ENCODE measurements around the gene RAMP2.
A peak's percentile ranks its signal among the peaks of the same experiment; 100 is the strongest.
"Not testable (repeated sequence)": the region's sequence is repeated elsewhere in the genome, so short reads cannot be mapped to it uniquely, and the experiment has no call there.

Gene RAMP2

GRCh38 chr17:42769964-42770363 is 8.9 kb downstream of the RAMP2 start:
- DNase-seq (ENCODE audit: low spot score): not testable (repeated sequence)

DNA sequence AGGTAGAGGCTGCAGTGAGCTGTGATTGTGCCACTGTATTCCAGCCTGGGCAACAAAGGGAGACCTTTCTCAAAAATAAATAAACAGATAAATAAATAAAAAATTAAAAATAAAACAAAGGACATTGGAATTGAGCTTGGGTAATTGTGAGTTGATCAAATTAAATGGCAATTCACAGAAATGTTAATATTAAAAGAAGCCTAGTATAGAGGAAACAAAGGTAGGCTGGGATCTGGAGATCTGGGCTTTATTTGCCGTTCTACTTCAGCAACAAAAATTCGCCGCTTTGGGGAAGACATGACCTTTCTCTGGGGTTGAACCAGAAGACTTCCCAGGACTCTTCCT is 11.9 kb downstream of the RAMP2 start:
- DNase-seq (ENCODE audit: low spot score): no peak

DNA sequence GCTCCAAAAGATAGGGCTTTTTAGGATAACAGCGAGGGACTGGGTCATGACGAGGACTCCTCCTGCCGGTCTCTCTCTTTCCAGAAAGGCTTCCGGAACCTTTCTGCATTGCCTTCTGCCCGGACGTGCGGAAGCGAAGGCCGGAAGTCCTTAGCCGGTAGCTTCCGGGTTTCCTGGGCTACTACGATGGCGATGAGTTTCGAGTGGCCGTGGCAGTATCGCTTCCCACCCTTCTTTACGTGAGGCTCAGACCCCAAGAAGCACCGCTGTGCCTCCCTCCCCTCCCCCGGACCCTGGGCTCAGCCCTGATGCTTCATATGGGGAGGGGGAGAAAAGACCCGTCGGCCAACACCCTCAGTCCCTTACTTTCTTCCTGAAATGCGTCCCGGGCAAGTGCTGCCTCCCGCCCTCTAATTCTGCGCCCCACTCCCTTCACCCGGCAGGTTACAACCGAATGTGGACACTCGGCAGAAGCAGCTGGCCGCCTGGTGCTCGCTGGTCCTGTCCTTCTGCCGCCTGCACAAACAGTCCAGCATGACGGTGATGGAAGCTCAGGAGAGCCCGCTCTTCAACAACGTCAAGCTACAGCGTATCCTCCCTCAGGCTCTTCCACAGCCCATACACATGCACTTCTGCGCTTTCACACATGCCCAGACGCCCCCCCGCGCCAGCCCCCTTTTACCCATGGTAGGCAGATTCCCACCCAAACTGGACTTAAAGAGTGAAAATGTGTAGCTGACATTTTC is 12.4 kb downstream of the RAMP2 start, which contains the start of gene VPS25:
Gene VPS25, plus strand, starts transcription at position 160 of the 746 bp plus-strand sequence. Its CDS starts 27 bp downstream, at position 187.
- peak; percentile 92 for DNase-seq (ENCODE audit: low spot score)

DNA sequence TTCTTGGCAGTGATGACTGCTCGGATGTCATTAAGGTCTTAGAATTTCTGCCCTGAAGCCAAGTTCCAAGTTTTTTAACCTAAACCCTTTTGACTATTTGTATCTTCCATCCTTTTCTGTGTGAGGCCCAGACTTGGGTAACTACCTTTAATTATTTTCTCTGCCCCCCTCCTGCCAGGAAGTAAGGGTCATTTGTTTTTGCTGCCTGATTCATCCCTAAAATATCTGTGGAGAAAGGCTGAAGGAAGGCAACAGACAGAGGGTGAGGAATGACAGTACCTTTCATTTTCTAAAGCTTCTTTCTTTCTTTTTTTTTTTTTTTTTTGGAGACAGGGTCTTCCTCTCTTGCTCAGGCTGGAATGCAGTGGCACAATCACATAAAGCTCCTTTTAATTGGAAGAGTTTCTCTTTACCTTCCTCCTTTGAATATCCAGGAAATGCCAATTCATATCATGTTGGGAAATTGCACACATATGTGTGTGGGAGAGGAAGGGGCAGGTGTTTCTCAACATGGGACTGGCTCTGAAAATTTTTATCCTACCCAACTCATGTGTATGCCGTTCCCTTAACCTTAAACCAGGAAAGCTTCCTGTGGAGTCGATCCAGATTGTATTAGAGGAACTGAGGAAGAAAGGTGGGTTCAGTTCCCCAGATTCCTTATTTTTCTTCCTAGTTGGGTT is 13.2 kb downstream of the RAMP2 start:
- DNase-seq (ENCODE audit: low spot score): no peak

GRCh38 chr17:42775534-42776098 is 14.6 kb downstream of the RAMP2 start:
- no peak for DNase-seq (ENCODE audit: low spot score)

GRCh38 chr17:42778570-42778969 is 17.5 kb downstream of the RAMP2 start:
- no peak for DNase-seq (ENCODE audit: low spot score)

- no peak for DNase-seq (ENCODE audit: low spot score)
Measured at GRCh38 chr17:42779304-42779935, 18.4 kb downstream of the RAMP2 start.

DNA sequence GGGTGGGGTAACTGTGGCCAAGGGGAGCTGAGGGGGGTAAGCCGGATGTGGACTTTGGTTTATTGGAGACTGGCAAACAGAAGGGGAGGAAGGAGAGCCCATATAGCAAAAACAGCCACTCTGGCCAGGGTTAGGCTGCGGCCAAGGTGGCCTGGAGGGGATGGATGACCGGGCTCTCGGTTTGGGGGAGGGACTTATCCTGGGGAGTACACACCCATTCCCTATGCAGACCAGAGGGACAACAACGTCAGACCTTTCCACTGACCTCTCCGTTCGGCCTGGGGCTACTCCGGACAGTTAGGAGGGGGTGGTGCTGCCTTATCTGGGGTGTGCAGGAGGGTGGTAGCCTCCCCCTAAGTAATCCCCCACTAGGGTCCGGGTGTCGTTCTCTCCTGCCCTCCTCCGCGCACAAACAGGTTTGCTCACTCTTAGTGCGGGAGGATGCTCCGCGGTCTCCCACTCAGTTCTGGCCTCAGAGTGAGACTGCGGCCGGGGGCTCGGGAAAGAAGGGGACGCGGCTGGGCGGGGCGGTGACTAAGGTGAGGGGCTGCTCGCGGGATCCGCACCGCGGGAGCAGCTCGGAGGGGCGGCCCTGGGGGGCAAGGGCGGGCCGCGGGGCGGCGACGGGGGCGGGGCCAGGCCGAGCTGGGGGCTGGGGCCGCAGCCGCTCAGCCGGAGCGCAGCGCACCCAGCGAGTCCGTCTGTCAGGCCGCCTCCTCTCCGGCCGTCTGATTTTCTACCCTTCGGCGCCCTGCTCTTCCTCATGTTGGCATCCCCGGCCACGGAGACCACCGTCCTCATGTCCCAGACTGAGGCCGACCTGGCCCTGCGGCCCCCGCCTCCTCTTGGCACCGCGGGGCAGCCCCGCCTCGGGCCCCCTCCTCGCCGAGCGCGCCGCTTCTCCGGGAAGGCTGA is 19.2 kb downstream of the RAMP2 start, which contains the start of gene WNK4:
Gene WNK4, plus strand, starts transcription at position 675 of the 915 bp plus-strand sequence. Its CDS starts 89 bp downstream, at position 764.
- peak; percentile 88 for DNase-seq (ENCODE audit: low spot score)

DNA sequence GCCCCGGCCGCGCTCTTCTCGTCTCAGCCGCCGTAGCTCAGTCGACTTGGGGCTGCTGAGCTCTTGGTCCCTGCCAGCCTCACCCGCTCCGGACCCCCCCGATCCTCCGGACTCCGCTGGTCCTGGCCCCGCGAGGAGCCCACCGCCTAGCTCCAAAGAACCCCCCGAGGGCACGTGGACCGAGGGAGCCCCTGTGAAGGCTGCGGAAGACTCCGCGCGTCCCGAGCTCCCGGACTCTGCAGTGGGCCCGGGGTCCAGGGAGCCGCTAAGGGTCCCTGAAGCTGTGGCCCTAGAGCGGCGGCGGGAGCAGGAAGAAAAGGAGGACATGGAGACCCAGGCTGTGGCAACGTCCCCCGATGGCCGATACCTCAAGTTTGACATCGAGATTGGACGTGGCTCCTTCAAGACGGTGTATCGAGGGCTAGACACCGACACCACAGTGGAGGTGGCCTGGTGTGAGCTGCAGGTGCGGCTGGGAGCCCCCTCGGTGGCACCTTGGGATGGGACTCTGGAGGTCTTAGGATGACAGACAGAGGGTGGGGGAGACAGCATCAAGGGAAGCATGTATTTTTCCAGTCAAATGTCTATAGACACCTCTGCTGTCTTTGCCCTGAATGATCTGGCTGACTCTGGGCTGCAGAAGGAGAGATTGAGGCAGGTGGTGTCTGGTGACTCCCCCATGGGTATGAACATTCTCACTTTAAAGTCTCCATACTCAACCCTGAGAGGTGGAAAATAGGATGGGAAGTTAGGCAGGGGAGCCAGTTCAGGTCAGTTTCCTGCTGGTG is 20.0 kb downstream of the RAMP2 start:
- DNase-seq (ENCODE audit: low spot score): peak; percentile 52

GRCh38 chr17:42781639-42782165 is 20.7 kb downstream of the RAMP2 start:
- DNase-seq (ENCODE audit: low spot score): no peak

GRCh38 chr17:42782166-42783061 is 21.4 kb downstream of the RAMP2 start:
- DNase-seq (ENCODE audit: low spot score): peak; percentile 52

DNA sequence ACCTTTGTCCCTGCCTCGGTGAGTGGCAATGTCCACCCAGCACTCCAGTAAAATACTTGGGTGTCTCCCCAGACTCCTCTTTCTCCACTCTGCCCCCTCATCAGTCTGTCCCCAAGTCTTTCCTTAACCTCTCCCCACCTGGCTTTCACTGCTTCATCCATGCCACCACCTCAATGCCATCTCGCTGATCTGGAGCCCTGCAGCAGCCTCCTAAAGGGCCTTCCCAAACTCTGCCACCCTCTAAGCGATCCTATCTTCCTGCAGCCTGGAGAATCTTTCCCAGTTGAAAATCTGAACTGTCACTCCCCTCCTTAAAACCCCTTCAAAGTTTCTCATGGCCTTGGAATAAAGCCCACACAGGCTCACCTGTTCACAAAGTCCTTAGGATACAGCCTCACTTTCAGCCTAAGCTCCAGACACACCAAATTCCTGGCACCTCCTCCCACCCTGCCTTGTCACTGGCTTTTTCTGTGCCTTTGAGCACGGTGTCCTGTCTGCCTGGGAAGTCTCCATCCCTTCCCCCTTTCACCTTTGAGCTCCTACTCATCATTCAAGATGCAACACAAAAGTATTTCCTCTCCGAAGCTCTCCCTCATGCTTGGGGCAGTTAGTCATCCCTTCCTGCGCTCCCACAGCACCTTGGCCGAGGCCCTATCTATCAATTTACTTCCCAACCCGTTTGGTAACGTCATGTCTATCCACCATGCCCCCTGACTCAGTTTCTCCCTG is 22.2 kb downstream of the RAMP2 start:
- DNase-seq (ENCODE audit: low spot score): peak; percentile 65

DNA sequence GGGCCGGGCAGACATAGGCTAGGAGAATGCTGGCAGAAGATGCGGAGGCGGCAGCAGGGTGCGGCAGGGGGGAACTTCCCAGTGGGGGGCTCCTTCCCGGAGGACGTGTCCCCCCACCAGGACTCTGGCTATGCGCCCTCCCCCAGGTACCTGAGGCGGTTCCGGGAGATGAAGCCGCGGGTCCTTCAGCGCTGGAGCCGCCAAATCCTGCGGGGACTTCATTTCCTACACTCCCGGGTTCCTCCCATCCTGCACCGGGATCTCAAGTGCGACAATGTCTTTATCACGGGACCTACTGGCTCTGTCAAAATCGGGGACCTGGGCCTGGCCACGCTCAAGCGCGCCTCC is 22.7 kb downstream of the RAMP2 start:
- no peak for DNase-seq (ENCODE audit: low spot score)

DNA sequence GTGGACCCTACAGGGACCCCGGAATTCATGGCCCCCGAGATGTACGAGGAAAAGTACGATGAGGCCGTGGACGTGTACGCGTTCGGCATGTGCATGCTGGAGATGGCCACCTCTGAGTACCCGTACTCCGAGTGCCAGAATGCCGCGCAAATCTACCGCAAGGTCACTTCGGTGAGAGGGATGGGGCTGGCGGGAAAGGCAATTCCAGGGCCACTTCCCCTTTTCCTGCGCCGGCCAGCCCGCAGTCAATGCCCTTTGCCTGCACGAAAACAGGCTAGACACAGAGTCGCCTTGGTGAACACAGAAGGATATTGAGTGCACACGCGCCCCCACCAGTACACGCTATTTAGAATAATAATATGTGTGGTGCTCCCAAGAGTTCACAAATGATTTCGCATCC is 23.4 kb downstream of the RAMP2 start:
- DNase-seq (ENCODE audit: low spot score): no peak

- DNase-seq (ENCODE audit: low spot score): no peak
Measured at GRCh38 chr17:42784811-42785592, 24.0 kb downstream of the RAMP2 start.

GRCh38 chr17:42787266-42787665 is 26.2 kb downstream of the RAMP2 start:
- DNase-seq (ENCODE audit: low spot score): no peak

DNA sequence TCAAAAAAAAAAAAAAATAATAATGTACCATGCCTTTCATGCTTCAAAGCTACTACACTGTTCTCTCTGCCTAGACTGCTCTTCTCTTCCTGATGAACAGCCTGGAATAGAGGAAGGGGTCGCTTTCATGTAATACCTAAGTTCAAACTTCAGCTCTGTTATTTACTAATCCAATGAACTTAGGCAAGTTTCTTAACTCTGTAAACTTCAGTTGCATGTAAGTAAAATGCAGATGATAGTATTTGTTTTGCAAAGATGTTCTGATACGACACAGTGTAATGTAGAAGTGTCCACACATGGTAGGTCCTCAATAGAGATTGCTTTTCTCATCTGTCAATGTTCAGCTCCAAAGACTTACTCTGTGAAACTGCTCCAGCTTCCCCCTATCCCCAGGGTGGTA is 30.9 kb downstream of the RAMP2 start:
- no peak for DNase-seq (ENCODE audit: low spot score)

GRCh38 chr17:42792545-42792944 is 31.5 kb downstream of the RAMP2 start:
- no peak for DNase-seq (ENCODE audit: low spot score)
